GM19023 (cell line): Measurements from ENCODE around the gene OGFR.

ENCODE experiments used
- ATAC-seq: cut with Tn5 transposase; IDR thresholded peaks from one replicate; pipeline ENCODE4 v1.9.1; 2021; ENCODE audit warnings: mild to moderate bottlenecking, moderate library complexity; ENCODE audit not compliant: unreplicated experiment

Gene OGFR

GRCh38 chr20:62824476-62825332 lies 20.1 kb downstream of the OGFR start:
- no peak for ATAC-seq

GRCh38 chr20:62825333-62825985 lies 20.8 kb downstream of the OGFR start:
- ATAC-seq = no peak

- ATAC-seq = no peak
Observed at GRCh38 chr20:62825986-62826645, 21.5 kb downstream of the OGFR start.

GRCh38 chr20:62826646-62827310 lies 22.1 kb downstream of the OGFR start:
- no peak for ATAC-seq

GRCh38 chr20:62827311-62828038 lies 22.8 kb downstream of the OGFR start:
- ATAC-seq = no peak

- no peak for ATAC-seq
Observed at GRCh38 chr20:62828051-62828450, 23.4 kb downstream of the OGFR start.

- no peak for ATAC-seq
Observed at GRCh38 chr20:62828511-62829230, 24.0 kb downstream of the OGFR start.

GRCh38 chr20:62829231-62830230 lies 24.9 kb downstream of the OGFR start:
- ATAC-seq = no peak

GRCh38 chr20:62830251-62830650 lies 25.6 kb downstream of the OGFR start:
- no peak for ATAC-seq

GRCh38 chr20:62830821-62831220 lies 26.2 kb downstream of the OGFR start:
- no peak for ATAC-seq

- no peak for ATAC-seq
Observed at GRCh38 chr20:62831361-62831788, 26.7 kb downstream of the OGFR start.

- ATAC-seq = no peak
Observed at GRCh38 chr20:62831854-62832211, 27.2 kb downstream of the OGFR start.

GRCh38 chr20:62832212-62832922 lies 27.7 kb downstream of the OGFR start:
- no peak for ATAC-seq

GRCh38 chr20:62832951-62833391 lies 28.3 kb downstream of the OGFR start:
- no peak for ATAC-seq

GRCh38 chr20:62834967-62835730 lies 30.5 kb downstream of the OGFR start:
- no peak for ATAC-seq

GRCh38 chr20:62835931-62836861 lies 31.6 kb downstream of the OGFR start:
- no peak for ATAC-seq
